ENCODE data around the gene APOBEC3A.
"Not testable (repeated sequence)": the region's sequence is repeated elsewhere in the genome, so short reads cannot be mapped to it uniquely, and the experiment has no call there.

APOBEC3A gene

DNA sequence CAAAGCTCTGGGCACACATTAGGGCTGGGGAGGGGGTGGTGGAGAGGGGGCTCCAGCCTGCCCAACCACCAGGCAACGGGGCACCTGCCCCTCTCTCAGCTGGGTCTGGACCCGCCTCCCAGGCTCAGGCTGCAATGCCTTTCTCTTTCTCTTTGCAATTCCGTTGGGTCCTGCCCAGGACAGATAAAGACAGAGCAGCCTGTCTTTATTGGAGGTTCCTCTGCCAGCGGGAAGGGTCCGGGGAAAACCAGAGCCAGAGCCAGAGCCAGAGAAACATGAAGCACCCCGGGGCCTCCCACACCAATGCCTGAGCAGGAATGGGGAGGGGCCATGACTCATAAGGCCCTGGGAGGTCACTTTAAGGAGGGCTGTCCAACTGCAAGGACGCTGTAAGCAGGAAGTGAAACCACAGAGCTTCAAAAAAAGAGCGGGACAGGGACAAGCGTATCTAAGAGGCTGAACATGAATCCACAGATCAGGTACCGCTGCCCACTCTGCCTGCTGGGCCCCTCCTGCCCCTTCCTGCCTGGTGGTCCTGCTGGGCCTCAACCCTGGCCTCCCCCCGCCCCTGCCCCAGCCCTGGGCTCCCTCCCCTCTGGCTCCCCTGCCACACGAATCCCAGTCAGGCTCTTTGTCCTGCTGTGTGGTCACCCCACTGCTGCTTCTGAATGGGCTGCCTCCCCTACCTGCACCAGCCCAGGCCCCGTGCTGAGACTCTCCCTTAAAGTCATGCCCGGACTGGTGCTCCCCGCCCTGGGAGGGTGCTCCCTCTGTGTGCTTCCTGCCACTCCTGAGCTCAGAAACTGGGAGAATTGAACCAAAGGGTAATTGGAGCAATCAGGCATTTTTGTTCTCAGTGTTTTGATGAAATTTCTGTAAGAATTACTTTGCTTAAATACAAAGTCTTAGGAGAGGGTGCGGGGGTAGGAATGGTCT, 24.9 kb downstream of the APOBEC3A start, which contains the start of gene APOBEC3B:
Gene APOBEC3B (plus strand): TSS at position 356 of the 936 bp plus-strand sequence. CDS start 107 bp downstream, at position 463.
- peak; percentile 81 for DNase-seq

DNA sequence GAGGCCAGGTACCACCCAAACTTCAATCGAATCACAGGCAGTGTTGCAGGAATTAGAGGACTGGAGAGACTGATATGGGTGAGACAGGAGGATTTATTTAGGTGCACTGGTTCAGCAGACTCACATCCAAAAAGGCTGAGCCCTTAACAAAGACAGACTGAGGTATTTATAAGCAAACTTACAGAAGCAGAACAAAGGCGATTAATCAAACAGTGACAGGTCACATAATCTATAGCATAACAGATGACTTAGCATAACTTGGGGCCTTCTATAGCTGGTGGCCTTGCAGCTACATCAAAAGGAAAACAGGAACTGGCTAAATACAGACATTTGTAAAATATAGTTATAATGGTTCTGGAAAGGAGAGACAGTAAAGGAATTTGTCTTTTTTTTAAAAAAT, 26.8 kb downstream of the APOBEC3A start:
- no peak for DNase-seq

GRCh38 chr22:38984784-38985757, 27.7 kb downstream of the APOBEC3A start:
- peak; percentile 91 for DNase-seq

- no peak for DNase-seq
Observed at GRCh38 chr22:38986629-38987028, 29.2 kb downstream of the APOBEC3A start.

DNA sequence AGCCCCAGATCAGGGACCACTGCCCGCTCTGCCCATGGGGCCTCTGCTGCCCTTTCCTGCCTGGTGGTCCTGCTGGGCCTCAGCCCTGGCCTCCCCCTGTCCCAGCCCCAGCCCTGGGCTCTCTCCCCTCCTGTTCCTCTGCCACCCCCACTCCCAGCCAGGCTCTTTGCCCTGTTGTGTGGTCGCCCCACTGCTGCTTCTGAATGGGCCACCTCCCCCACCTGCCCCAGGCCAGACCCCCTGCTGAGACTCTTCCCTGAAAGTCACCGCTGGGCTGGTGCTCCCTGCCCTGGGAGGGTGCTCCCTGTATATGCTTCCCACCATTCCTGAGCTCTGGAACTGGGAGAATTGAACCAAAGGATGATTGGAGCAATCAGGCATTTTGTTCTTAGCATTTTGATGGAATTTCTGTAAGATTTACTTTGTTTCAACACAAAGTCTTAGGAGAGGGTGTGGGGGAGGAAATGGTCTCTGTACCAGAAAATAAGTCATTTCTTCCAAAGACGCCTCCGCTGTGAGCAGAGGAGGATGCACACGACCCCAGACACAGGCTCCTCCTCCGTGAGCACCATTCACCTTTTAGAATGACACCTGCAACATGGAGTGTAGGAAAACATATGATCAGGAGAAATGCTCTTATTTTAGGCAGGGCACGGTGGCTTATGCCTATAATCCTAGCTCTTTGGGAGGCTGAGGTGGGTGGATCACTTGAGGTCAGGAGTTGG, 29.9 kb downstream of the APOBEC3A start:
- DNase-seq: no peak

DNA sequence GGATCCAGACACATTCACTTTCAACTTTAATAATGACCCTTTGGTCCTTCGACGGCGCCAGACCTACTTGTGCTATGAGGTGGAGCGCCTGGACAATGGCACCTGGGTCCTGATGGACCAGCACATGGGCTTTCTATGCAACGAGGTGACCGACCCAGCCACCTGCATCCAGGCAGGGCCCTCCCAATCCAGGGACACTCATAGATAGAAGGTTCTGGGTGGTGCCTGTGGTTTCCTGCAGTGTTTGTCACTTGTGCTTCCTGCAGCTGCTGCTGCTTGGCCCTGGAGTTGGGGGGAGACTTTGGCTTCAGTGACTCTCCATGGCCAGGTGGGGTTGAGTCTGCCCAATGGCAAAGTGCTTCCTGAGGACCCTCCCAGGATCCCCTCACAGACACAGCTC, 32.1 kb downstream of the APOBEC3A start:
- DNase-seq: peak; percentile 32

DNA sequence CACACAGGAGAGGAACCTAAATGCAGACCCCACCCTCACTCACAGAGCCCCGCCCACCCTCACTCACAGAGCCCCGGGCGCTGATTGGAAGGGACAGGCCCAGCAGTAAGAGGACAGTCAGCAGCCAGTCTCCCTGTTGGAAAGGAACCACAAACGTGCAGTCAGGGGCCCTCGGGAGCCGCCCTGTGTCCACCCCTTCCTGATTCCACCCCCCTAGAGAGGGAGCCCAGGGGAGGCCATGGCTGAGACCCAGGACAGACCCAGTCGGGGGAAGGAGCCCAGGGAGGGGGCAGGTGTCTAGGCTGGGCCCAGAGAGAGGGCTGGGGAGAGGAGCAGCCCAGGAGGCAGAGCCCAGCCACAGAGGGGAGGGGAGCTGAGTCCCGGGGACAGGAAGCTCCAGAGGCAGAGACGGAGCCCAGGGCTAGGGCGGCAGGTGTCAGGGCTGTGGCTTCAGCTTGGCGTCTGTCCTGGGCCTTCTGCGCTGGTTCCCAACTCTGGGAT, 35.5 kb downstream of the APOBEC3A start:
- DNase-seq: not testable (repeated sequence)

DNA sequence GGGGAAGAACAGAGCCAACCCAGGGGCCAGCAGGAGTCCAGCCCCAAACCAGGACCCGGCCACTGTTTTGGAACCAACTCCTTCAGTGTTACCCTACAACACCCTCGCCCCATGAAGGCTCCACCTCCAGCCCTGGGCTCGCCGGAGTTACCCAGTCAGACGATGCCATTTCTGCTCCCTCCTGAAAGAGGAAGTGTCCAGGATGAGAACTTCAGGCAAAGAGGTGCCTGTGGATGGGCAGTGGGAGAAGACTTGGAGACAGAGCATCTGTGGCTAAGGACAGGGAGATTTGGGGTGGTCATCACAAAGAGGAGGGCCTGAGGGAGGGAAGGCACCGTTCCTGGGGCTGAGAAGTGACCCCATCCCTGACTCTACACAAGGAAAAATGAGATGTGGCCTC, 38.7 kb downstream of the APOBEC3A start:
- DNase-seq: no peak

GRCh38 chr22:38997518-38997917, 40.1 kb downstream of the APOBEC3A start:
- DNase-seq: no peak

- peak; percentile 85 for DNase-seq
Observed at GRCh38 chr22:39003165-39003638, 45.8 kb downstream of the APOBEC3A start.

- no peak for DNase-seq
Observed at GRCh38 chr22:39007177-39007576, 49.8 kb downstream of the APOBEC3A start.

DNA sequence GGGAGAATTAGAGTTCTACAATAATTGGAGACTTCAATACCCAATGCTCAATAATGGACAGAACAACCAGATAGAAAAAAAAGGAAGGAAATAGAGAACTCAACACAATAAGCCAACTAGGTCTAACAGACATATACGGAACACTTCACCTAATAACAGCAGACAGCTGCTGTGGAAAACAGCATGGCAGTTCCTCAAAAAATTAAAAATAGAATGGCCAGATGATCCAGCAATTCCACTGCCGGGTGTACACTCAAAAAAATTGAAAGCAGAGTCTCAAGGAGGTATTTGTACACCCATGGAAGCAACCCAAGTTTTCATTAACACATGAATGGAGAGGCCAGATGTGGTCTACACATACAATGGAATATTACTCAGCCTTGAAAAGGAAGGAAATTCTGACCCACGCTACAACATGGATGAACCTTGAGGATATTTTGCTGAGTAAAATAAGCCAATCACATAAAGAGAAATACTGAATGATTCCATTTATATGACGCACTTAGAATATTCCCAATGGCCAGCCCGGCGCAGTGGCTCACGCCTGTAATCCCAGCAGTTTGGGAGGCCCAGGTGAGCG, 51.0 kb downstream of the APOBEC3A start:
- DNase-seq: not testable (repeated sequence)

- DNase-seq: no peak
Observed at GRCh38 chr22:39010946-39011345, 53.5 kb downstream of the APOBEC3A start.

Data from CD4-positive, alpha-beta T cell treated with Interleukin-17A for 1 hour (primary cell).